OCI-LY1 (cell line): ENCODE data around the gene MYO3B.

Experiments used
- H2AFZ ChIP-seq: fragments of 200-600 bp; sonication (generic), shearing (Covaris generic); 2 replicates; pipeline ENCODE4 v1.6.0; 2014; ENCODE audit warnings: antibody characterized with exemption, mild to moderate bottlenecking, low read length
- H3F3A ChIP-seq: fragments of 200-600 bp; sonication (generic), shearing (Covaris generic); 2 replicates; pipeline ENCODE4 v1.6.0; 2014; ENCODE audit warnings: mild to moderate bottlenecking, antibody characterized with exemption, low read length, moderate library complexity; ENCODE audit not compliant: insufficient read depth
- H3K27ac ChIP-seq: fragments of 200-600 bp; sonication (generic); 2 replicates; pipeline ENCODE4 v1.5.1; 2014; ENCODE audit warnings: low read length, mixed run types, mild to moderate bottlenecking, low read depth; ENCODE audit not compliant: poor library complexity, severe bottlenecking
- H3K27me3 ChIP-seq: fragments of 200-600 bp; sonication (generic); 2 replicates; pipeline ENCODE4 v1.6.0; 2014; ENCODE audit warnings: antibody characterized with exemption, mild to moderate bottlenecking, low read length, moderate library complexity; ENCODE audit not compliant: insufficient read depth
- H3K36me3 ChIP-seq: fragments of 200-600 bp; sonication (generic); 2 replicates; pipeline ENCODE4 v1.6.1; 2014; ENCODE audit warnings: mild to moderate bottlenecking, antibody characterized with exemption, low read length, moderate library complexity, mixed read lengths; ENCODE audit not compliant: insufficient read depth
- H3K4me1 ChIP-seq: fragments of 200-600 bp; sonication (generic); 2 replicates; pipeline ENCODE4 v1.5.1; 2014; ENCODE audit warnings: mild to moderate bottlenecking, low read length, moderate library complexity; ENCODE audit not compliant: insufficient read depth, severe bottlenecking
- H3K4me2 ChIP-seq: fragments of 200-600 bp; sonication (generic), shearing (Covaris generic); 2 replicates; pipeline ENCODE4 v1.6.1; 2014; ENCODE audit warnings: low read length
- H3K4me3 ChIP-seq: fragments of 200-600 bp; sonication (generic); 2 replicates; pipeline ENCODE4 v1.5.1; 2014; ENCODE audit warnings: low read length, low read depth, mild to moderate bottlenecking, mixed read lengths; ENCODE audit not compliant: poor library complexity, severe bottlenecking
- H3K79me2 ChIP-seq: fragments of 200-600 bp; shearing (Covaris generic); 2 replicates; pipeline ENCODE4 v1.6.1; 2016; ENCODE audit warnings: mixed run types, low read length, mixed read lengths; ENCODE audit not compliant: insufficient read depth
- H3K9ac ChIP-seq: fragments of 200-600 bp; sonication (generic), shearing (Covaris generic); 2 replicates; pipeline ENCODE4 v1.6.1; 2014; ENCODE audit warnings: mild to moderate bottlenecking, low read length, mixed read lengths
- H3K9me2 ChIP-seq: fragments of 200-600 bp; sonication (generic), shearing (Covaris generic); 2 replicates; pipeline ENCODE4 v1.6.1; 2014; ENCODE audit warnings: low read depth, mild to moderate bottlenecking, low read length, mixed read lengths
- H3K9me3 ChIP-seq: fragments of 200-600 bp; shearing (Covaris generic); 2 replicates; pipeline ENCODE4 v1.6.1; 2014; ENCODE audit warnings: low read length, mixed read lengths
- H4K20me1 ChIP-seq: fragments of 200-600 bp; sonication (generic), shearing (Covaris generic); 2 replicates; pipeline ENCODE4 v1.6.0; 2016; ENCODE audit warnings: mild to moderate bottlenecking, low read length; ENCODE audit not compliant: insufficient read depth
- CTCF ChIP-seq: fragments of 200-600 bp; sonication (generic), shearing (Covaris generic); IDR thresholded peaks from 2 replicates; pipeline ENCODE4 v1.5.1; 2017; ENCODE audit warnings: mild to moderate bottlenecking, antibody characterized with exemption, low read length, moderate library complexity, mixed read lengths
- EZH2 ChIP-seq: fragments of 200-600 bp; sonication (generic), shearing (Covaris generic); IDR thresholded peaks from 2 replicates; pipeline ENCODE4 v1.8.0; 2017; ENCODE audit warnings: borderline replicate concordance, mixed run types, mild to moderate bottlenecking, antibody characterized with exemption, low read length, moderate library complexity, mixed read lengths

MYO3B gene

GRCh38 chr2:170270278-170270864 lies 92.4 kb downstream of the MYO3B start:
- Histone ChIP-seq H3K9ac (no peak overlapping the region), H3K9me2 (no peaks in the 10 kb centered on the region), H3K4me2 (no peak overlapping the region), H3K79me2 (no peaks in the 10 kb centered on the region), H4K20me1 (no peaks in the 10 kb centered on the region), H3K9me3 (no peaks in the 10 kb centered on the region), H3K27me3 (no peaks in the 10 kb centered on the region), H3K4me1 (no peaks in the 10 kb centered on the region), H2AFZ (no peak overlapping the region), H3F3A (no peaks in the 10 kb centered on the region), H3K36me3 (no peaks in the 10 kb centered on the region), H3K4me3 (no peak overlapping the region), H3K27ac (no peak overlapping the region)
- no peak for TF ChIP-seq EZH2
- TF ChIP-seq CTCF, result no peak

- H3K4me1 ChIP-seq, result no peaks in the 10 kb centered on the region
- TF ChIP-seq EZH2 (no peak), CTCF (no peak)
- H3K4me3 ChIP-seq, result no peak overlapping the region
- H3F3A ChIP-seq, result no peaks in the 10 kb centered on the region
- H3K79me2 ChIP-seq, result no peaks in the 10 kb centered on the region
- H3K4me2 ChIP-seq, result no peak overlapping the region
- H3K9me2 ChIP-seq, result no peaks in the 10 kb centered on the region
- no peak overlapping the region for H3K27ac ChIP-seq
- no peak overlapping the region for H3K9ac ChIP-seq
- H3K9me3 ChIP-seq, result no peaks in the 10 kb centered on the region
- H3K36me3 ChIP-seq, result no peaks in the 10 kb centered on the region
- H2AFZ ChIP-seq, result no peak overlapping the region
- H3K27me3 ChIP-seq, result no peaks in the 10 kb centered on the region
- no peaks in the 10 kb centered on the region for H4K20me1 ChIP-seq
These were observed 93.4 kb downstream of the MYO3B start for GRCh38 chr2:170271340-170271739.

GRCh38 chr2:170276056-170276455 lies 98.1 kb downstream of the MYO3B start:
- TF ChIP-seq CTCF (no peak), EZH2 (no peak)
- no peaks in the 10 kb centered on the region for H4K20me1 ChIP-seq
- no peaks in the 10 kb centered on the region for H3F3A ChIP-seq
- no peaks in the 10 kb centered on the region for H3K79me2 ChIP-seq
- no peak overlapping the region for H3K27ac ChIP-seq
- no peaks in the 10 kb centered on the region for H3K9me2 ChIP-seq
- no peak overlapping the region for H2AFZ ChIP-seq
- H3K4me2 ChIP-seq, result no peak overlapping the region
- H3K4me1 ChIP-seq, result no peaks in the 10 kb centered on the region
- H3K9ac ChIP-seq, result no peak overlapping the region
- H3K9me3 ChIP-seq, result no peaks in the 10 kb centered on the region
- no peaks in the 10 kb centered on the region for H3K36me3 ChIP-seq
- no peak overlapping the region for H3K4me3 ChIP-seq
- no peaks in the 10 kb centered on the region for H3K27me3 ChIP-seq
